ENCODE measurements around the gene RPL35. TPM values are rescaled to one million over a fixed set of nuclear protein-coding genes. Genes with fewer than 3 reads are reported as not detected.

RPL35 gene
- total RNA-seq, 2 experiments from 2014 or later, result 2,088 to 2,142 TPM

GRCh38 chr9:124870723-124871122 lies 9.0 kb upstream of the RPL35 start:
- H3K4me3 ChIP-seq (ENCODE audit: low read length), result peak overlapping the region; percentile 84
- ATAC-seq (ENCODE audit: poor library complexity), result no peak

DNA sequence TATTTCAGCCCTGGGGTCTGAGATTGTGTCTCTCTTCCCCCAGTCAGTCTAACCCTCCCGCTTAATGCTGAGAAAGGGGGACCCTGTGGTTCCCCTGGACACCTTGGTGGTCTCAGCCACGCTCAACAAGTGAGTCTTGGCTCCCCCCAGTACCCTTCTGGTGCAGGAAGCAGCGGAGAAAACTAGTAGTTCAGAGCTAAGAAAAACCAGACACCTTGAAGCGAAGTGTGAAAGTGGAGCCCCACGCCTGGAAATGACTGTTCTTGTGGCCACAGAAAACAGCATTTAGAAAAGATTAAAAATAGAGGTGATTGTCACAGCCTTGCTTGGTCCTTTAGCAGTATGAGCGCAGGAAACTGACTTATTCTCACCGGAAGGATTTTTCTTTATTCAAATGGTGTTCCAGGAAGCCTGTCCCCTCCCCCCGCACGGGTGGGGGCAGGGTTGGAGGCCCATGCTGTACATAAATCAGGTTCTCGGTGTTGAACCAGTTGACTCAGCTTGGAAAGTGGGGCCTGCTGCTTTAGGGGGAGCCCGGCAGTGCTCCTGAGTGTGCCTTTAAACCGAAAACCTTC lies 8.3 kb upstream of the RPL35 start:
- POLR2A ChIA-PET, result interaction anchor here (0.5 to 1.8 kb wide), 7 partner anchors 9 to 451 kb away, joined by 3 to 21 read pairs (median 4); partner anchors contain the start of genes ARPC5L, HSPA5, NR6A1 and RPL35
- Mint-ChIP-seq H3K27me3 (no peaks in the 10 kb centered on the region), H3K36me3 (ENCODE audit: low read depth) (peaks cover 50% of the 10 kb centered on the region), H3K9me3 (no peaks in the 10 kb centered on the region), H3K4me1 (ENCODE audit: low read depth) (peaks cover 54% of the 10 kb centered on the region), H3K4me3 (peak overlapping the region; percentile 92), H3K27ac (peak overlapping the region; percentile 92)
- H3K27me3 ChIP-seq (ENCODE audit: control insufficient read depth in 1 of 2, insufficient read depth in 2 of 2, low read length in 2 of 2), result no peaks in the 10 kb centered on the region
- H3K4me1 ChIP-seq (ENCODE audit: insufficient read depth, low read length), result peaks cover 71% of the 10 kb centered on the region
- H3K27ac ChIP-seq (ENCODE audit: low read depth in 1 of 2, low read length in 2 of 2), result peak overlapping the region; percentile 87 to 96
- ATAC-seq (ENCODE audit: poor library complexity) (peak; percentile 47), DNase-seq (peak; percentile 51 to 93 (median 72))
- no peaks in the 10 kb centered on the region for H3K9me3 ChIP-seq (ENCODE audit: control insufficient read depth in 1 of 2, insufficient read depth in 1 of 2, low read length in 2 of 2)
- no peak for TF ChIP-seq CTCF (IDR thresholded peaks at IDR 0.05)
- CTCF ChIA-PET, result interaction anchor here (1.1 to 3.6 kb wide), 4 partner anchors 9 to 98 kb away, joined by 3 to 21 read pairs (median 6); partner anchors contain the start of genes ARPC5L, RPL35 and WDR38
- intact Hi-C loops (cut with DNase I, micrococcal nuclease), result loop anchor here (2.0 to 10.0 kb wide), 8 partner anchors 71 to 837 kb away; partner anchors contain the start of genes HSPA5 (in 2 of the 2), GOLGA1 (in 1 of the 2), MAPKAP1 (in 1 of the 2) and PSMB7 (in 1 of the 2)
- peaks cover 33% of the 10 kb centered on the region for H3K36me3 ChIP-seq (ENCODE audit: insufficient read depth, low read length)
- peak overlapping the region; percentile 84 for H3K4me3 ChIP-seq (ENCODE audit: low read length)

More at GRCh38 chr9:124870723-124871122, 9.0 kb upstream of the RPL35 start:
- no peak for TF ChIP-seq CTCF (IDR thresholded peaks at IDR 0.05)
- peak overlapping the region; percentile 92 for H3K27ac Mint-ChIP-seq
- H3K4me3 Mint-ChIP-seq, result peak overlapping the region; percentile 92
- Histone ChIP-seq H3K27ac (ENCODE audit: low read depth in 1 of 2, low read length in 2 of 2) (peak overlapping the region; percentile 87 to 96), H3K27me3 (ENCODE audit: control insufficient read depth in 1 of 2, insufficient read depth in 2 of 2, low read length in 2 of 2) (no peaks in the 10 kb centered on the region), H3K4me1 (ENCODE audit: insufficient read depth, low read length) (peaks cover 71% of the 10 kb centered on the region), H3K36me3 (ENCODE audit: insufficient read depth, low read length) (peaks cover 40% of the 10 kb centered on the region), H3K9me3 (ENCODE audit: control insufficient read depth in 1 of 2, insufficient read depth in 1 of 2, low read length in 2 of 2) (no peaks in the 10 kb centered on the region)
- no peaks in the 10 kb centered on the region for H3K9me3 Mint-ChIP-seq
- H3K4me1 Mint-ChIP-seq (ENCODE audit: low read depth), result peaks cover 54% of the 10 kb centered on the region
- DNase-seq, result peak in 1 of 14 experiments; percentile 38
- ChIA-PET POLR2A (interaction anchor here (0.7 to 1.4 kb wide), 2 partner anchors 9 to 255 kb away, joined by 3 to 21 read pairs; partner anchors contain the start of genes ARPC5L and RPL35), CTCF (interaction anchor here (1.1 to 3.6 kb wide), 4 partner anchors 9 to 98 kb away, joined by 3 to 21 read pairs (median 6); partner anchors contain the start of genes ARPC5L, RPL35 and WDR38)
- H3K36me3 Mint-ChIP-seq (ENCODE audit: low read depth), result peaks cover 57% of the 10 kb centered on the region
- intact Hi-C loops (cut with DNase I, micrococcal nuclease), result no loop called here
- no peaks in the 10 kb centered on the region for H3K27me3 Mint-ChIP-seq

DNA sequence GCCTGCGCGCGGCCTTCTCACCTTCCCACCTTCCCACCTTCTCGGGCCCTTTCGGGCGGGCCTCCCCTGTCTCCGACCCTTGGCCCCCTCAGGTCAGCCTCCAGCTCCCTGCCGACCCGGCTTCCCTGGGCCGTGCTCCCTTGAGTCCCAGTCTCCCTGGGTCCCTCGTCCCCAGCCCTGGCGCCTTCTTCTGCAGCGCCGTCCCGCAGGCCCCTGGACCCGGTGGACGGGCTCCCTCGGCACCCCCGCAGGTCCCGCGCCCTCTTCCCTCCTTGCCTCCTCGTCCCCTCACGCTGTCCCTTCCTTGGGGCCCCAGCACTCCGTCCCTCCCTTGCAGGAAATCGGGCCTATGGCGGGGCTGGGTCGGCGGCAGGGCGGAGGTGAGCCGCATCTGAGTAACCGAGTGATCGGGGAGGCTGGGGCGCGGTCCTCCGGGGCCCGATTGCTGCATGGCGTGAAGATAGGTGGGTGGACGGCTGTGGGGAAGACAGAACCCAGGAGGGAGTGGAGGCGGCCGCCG lies 7.8 kb upstream of the RPL35 start:
- intact Hi-C loops (cut with DNase I, micrococcal nuclease), result loop anchor here (2.0 to 10.0 kb wide), 8 partner anchors 71 to 838 kb away; partner anchors contain the start of genes HSPA5 (in 2 of the 2), GOLGA1 (in 1 of the 2), MAPKAP1 (in 1 of the 2) and PSMB7 (in 1 of the 2)
- peaks cover 54% of the 10 kb centered on the region for H3K4me1 Mint-ChIP-seq (ENCODE audit: low read depth)

More for the DNA sequence above, 7.8 kb upstream of the RPL35 start:
- POLR2A ChIA-PET, result interaction anchor here (0.5 to 1.8 kb wide), 9 partner anchors 8 to 451 kb away, joined by 3 to 21 read pairs (median 4); partner anchors contain the start of genes ARPC5L, HSPA5, NR6A1 and RPL35
- Mint-ChIP-seq H3K4me3 (peak overlapping the region; percentile 92), H3K27me3 (no peaks in the 10 kb centered on the region), H3K9me3 (no peaks in the 10 kb centered on the region), H3K27ac (peak overlapping the region; percentile 92), H3K36me3 (ENCODE audit: low read depth) (peaks cover 45% of the 10 kb centered on the region)
- peaks cover 28% of the 10 kb centered on the region for H3K36me3 ChIP-seq (ENCODE audit: insufficient read depth, low read length)
- DNase-seq (peak in 12 of 14 experiments; percentile 16 to 61 (median 38)), ATAC-seq (ENCODE audit: poor library complexity) (peak; percentile 25)
- CTCF ChIA-PET, result interaction anchor here (1.3 to 3.6 kb wide), 3 partner anchors 8 to 24 kb away, joined by 6 to 21 read pairs (median 6); partner anchors contain the start of genes ARPC5L, RPL35 and WDR38
- no peaks in the 10 kb centered on the region for H3K9me3 ChIP-seq (ENCODE audit: control insufficient read depth in 1 of 2, insufficient read depth in 1 of 2, low read length in 2 of 2)
- peaks cover 66% of the 10 kb centered on the region for H3K4me1 ChIP-seq (ENCODE audit: insufficient read depth, low read length)
- no peak for TF ChIP-seq CTCF (IDR thresholded peaks at IDR 0.05)
- H3K4me3 ChIP-seq (ENCODE audit: low read length), result peak overlapping the region; percentile 84
- no peaks in the 10 kb centered on the region for H3K27me3 ChIP-seq (ENCODE audit: control insufficient read depth in 1 of 2, insufficient read depth in 2 of 2, low read length in 2 of 2)
- H3K27ac ChIP-seq (ENCODE audit: low read depth in 1 of 2, low read length in 2 of 2), result peak overlapping the region; percentile 87 to 96

Measured in CD4-positive, alpha-beta T cell (primary cell).